Esophagus squamous epithelium (tissue), 5 donors: ENCODE measurements around the gene PSMB5. TPM values are rescaled to one million over a fixed set of nuclear protein-coding genes. Genes with fewer than 3 reads are reported as not detected.

ENCODE experiments used
- DNase-seq: peaks from one replicate; lab custom pipeline; 2025; lab: John Stamatoyannopoulos, UW
- H3K27ac ChIP-seq, 4 donors: fragments of 200-600 bp; sonication (generic); one replicate each; pipeline ENCODE4 v1.5.1; 2016 to 2019; ENCODE audit warnings: mild to moderate bottlenecking in 1 of 4
- H3K27me3 ChIP-seq, 4 donors: fragments of 200-600 bp; sonication (generic); 1 replicate in 3 of 4; 2 replicates in 1 of 4; pipeline versions ENCODE4 v1.5.1 to v1.6.0; 2017 to 2021; ENCODE audit warnings: antibody characterized with exemption in 1 of 4
- H3K36me3 ChIP-seq, 3 donors: fragments of 200-600 bp; sonication (generic); one replicate each; pipeline ENCODE4 v1.5.1; 2016 to 2019
- H3K4me1 ChIP-seq, 3 donors: fragments of 200-600 bp; sonication (generic); one replicate each; pipeline ENCODE4 v1.5.1; 2017 to 2019
- H3K4me3 ChIP-seq, 4 donors: fragments of 200-600 bp; sonication (generic); 1 replicate in 3 of 4; 2 replicates in 1 of 4; pipeline ENCODE4 v1.5.1; 2016 to 2019; ENCODE audit warnings: mild to moderate bottlenecking in 2 of 4, moderate library complexity in 1 of 4
- H3K9me3 ChIP-seq, 3 donors: fragments of 200-600 bp; sonication (generic); one replicate each; pipeline ENCODE4 v1.5.1; 2016 to 2019
- POLR2A ChIP-seq, 4 donors: fragments of 450-650 bp; IDR thresholded peaks; one replicate each; pipeline ENCODE4 v1.6.1; 2017; ENCODE audit warnings: antibody characterized with exemption in 4 of 4, mild to moderate bottlenecking in 4 of 4, moderate library complexity in 3 of 4
- WGBS, 2 donors: methylation state at CpG; one replicate each; pipeline ENCODE4 v1.1.5; 2018; 5-methylcytosine and 5-hydroxymethylcytosine counted together
- intact Hi-C: fragments of 100-400 bp; cut with DNase I; formaldehyde crosslinking; loops from one replicate; pipeline ENCODE4 v1.15.0; 2022
- total RNA-seq, 4 donors: library from RNA; depleted of rRNA; stranded (reverse); fragments of >200 nt; gene quantifications; one replicate each; pipeline ENCODE4 v1.1.0, GENCODE V29; 2016
- TF ChIP-seq, protein P1 (sequence below), 6 experiments: fragments of 450-650 bp in 4 of 6; fragments of 200-600 bp in 2 of 6; sonication (generic) in 2 of 6; IDR thresholded peaks; one replicate each; pipeline ENCODE4 v1.5.1; 2016 to 2019; ENCODE audit warnings: antibody characterized with exemption in 6 of 6, mild to moderate bottlenecking in 4 of 6, moderate library complexity in 4 of 6
- donor health status: DM: yes; HTN: yes; CAD: no.

PSMB5 gene
- total RNA-seq, 4 donors from 2014 or later = 140 to 185 (median 153) TPM

DNA sequence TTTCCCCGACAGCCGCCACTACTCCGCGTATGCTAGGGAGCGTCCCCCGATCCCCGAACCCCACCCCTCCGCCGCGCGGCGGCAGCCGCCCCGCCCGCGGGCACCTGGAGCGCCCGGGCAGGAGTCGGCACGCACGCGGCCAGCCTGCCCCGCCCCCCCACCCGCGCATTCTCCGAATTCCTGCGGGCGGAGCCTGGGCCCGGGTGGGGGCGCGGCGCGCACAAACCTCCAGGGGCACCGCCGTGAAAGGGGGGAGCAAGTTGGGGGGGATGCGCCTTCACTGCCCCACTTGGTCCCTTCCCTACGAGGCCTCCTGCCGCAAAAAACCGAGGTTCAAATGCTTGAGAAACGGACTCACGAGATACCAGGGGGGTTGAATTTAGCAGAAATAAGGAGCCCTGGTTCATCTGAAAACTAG, 54.0 kb downstream of the PSMB5 start:
- H3K4me1 ChIP-seq = peaks cover 23 to 83% (median 27%) of the 10 kb centered on the region in 3 donors
- no peaks in the 10 kb centered on the region for H3K9me3 ChIP-seq
- TF ChIP-seq, protein P1, sequence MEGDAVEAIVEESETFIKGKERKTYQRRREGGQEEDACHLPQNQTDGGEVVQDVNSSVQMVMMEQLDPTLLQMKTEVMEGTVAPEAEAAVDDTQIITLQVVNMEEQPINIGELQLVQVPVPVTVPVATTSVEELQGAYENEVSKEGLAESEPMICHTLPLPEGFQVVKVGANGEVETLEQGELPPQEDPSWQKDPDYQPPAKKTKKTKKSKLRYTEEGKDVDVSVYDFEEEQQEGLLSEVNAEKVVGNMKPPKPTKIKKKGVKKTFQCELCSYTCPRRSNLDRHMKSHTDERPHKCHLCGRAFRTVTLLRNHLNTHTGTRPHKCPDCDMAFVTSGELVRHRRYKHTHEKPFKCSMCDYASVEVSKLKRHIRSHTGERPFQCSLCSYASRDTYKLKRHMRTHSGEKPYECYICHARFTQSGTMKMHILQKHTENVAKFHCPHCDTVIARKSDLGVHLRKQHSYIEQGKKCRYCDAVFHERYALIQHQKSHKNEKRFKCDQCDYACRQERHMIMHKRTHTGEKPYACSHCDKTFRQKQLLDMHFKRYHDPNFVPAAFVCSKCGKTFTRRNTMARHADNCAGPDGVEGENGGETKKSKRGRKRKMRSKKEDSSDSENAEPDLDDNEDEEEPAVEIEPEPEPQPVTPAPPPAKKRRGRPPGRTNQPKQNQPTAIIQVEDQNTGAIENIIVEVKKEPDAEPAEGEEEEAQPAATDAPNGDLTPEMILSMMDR (IDR thresholded peaks at IDR 0.05) = peak in 1 of 6 experiments; percentile 4
- peak in 1 of 4 donors; percentile 52 for TF ChIP-seq POLR2A (IDR thresholded peaks at IDR 0.05)
- intact Hi-C loops = no loop called here
- 0 to 8% methylated on average over 2 of the region's 41 CpGs for WGBS, 2 donors
- peak overlapping the region; percentile 90 to 95 (median 94) for H3K27ac ChIP-seq
- H3K4me3 ChIP-seq = peak overlapping the region; percentile 80 to 92 (median 86)
- no peak for DNase-seq
- peaks cover 0 to 12% (median 0%) of the 10 kb centered on the region in 3 donors for H3K36me3 ChIP-seq
- peaks cover 0 to 18% (median 0%) of the 10 kb centered on the region in 4 donors for H3K27me3 ChIP-seq

DNA sequence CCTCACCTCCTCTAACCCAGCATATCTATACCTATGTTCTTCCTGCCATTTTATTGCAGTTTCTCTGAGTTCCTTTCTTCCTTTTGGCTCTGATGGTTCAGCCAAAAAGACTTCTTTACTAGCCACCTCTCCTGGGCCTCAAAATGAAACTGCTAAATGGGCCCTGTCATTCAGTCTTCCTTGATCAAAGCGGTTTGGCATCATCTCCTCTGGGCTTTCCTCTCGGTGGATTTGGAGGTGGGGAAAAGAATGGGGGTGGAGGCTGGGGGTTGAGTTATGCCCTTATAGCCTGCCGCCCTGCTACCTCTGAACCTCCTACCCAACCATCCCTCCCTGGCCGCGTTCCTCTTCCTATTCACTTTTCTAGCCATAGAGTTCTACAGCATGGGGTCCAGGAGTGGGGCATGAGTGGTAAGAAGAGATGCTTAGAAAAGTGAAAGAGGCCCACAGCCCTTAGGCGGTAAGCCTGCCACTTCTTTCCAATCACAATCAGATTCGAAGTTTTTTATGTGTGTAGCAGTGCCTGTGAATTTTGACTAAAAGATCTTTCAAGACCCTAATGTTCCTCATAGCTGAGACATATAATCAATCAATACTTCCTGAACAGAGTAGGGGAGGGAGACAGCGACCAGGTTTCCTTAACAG, 54.8 kb downstream of the PSMB5 start:
- H3K4me1 ChIP-seq = peaks cover 23 to 91% (median 27%) of the 10 kb centered on the region in 3 donors
- H3K36me3 ChIP-seq = peaks cover 0 to 20% (median 0%) of the 10 kb centered on the region in 3 donors
- peak overlapping the region; percentile 90 to 95 (median 94) for H3K27ac ChIP-seq
- intact Hi-C loops = loop anchor here (5.0 kb wide), 1 partner anchor 48 kb away; no protein-coding TSS in a partner anchor
- no peak for DNase-seq
- H3K27me3 ChIP-seq = peaks cover 0 to 18% (median 0%) of the 10 kb centered on the region in 4 donors
- 17 to 40% methylated on average over 8 of the region's 8 CpGs for WGBS, 2 donors
- H3K9me3 ChIP-seq = no peaks in the 10 kb centered on the region
- H3K4me3 ChIP-seq = peak overlapping the region; percentile 80 to 92 (median 86)
- TF ChIP-seq, protein P1 (IDR thresholded peaks at IDR 0.05) = no peak
- TF ChIP-seq POLR2A (IDR thresholded peaks at IDR 0.05) = no peak

DNA sequence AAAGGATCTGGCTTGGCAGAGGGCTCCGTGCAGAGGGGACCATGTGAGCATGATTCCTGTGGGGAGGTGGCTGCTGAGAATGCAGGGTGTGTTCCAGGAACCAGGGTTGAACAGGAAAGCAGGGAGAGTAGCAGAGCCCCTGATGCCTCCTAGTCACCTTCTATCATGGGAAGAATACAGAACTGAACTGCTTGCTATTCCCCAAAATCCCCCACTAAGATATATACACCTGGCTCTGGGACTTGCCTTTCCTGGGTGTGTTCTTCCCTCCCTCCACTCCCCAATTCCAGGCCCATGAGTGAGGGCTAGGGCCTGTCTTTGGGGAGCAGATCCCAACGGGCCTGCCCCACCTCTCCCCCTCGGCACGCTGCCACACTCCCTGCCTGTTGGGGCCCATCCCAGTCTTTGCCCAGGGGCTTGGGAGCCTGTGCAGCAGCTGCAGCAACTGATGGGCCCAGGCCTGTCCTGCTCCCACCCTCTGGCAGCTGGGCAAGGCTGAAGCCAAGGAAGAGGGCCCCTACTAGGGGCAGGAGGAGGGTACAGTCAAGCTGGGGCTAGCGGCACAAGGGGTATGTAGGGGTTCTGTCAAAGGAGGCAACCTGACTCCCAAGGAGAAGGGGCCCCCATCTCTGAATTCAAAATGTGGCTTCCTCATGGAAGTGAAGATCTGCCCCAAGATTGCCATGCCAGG, 55.6 kb downstream of the PSMB5 start:
- TF ChIP-seq, protein P1 (IDR thresholded peaks at IDR 0.05) = no peak
- TF ChIP-seq POLR2A (IDR thresholded peaks at IDR 0.05) = peak in 1 of 4 donors; percentile 21
- H3K4me1 ChIP-seq = peaks cover 23 to 98% (median 27%) of the 10 kb centered on the region in 3 donors
- H3K9me3 ChIP-seq = no peaks in the 10 kb centered on the region
- WGBS, 2 donors = 42 to 50% methylated on average over 2 to 3 of the region's 5 CpGs
- H3K27me3 ChIP-seq = peaks cover 0 to 18% (median 0%) of the 10 kb centered on the region in 4 donors
- no peak for DNase-seq
- peak overlapping the region; percentile 80 to 92 (median 86) for H3K4me3 ChIP-seq
- peak overlapping the region; percentile 90 to 95 (median 94) for H3K27ac ChIP-seq
- intact Hi-C loops = loop anchor here (5.0 kb wide), 1 partner anchor 47 kb away; no protein-coding TSS in a partner anchor
- H3K36me3 ChIP-seq = peaks cover 0 to 27% (median 6%) of the 10 kb centered on the region in 3 donors

DNA sequence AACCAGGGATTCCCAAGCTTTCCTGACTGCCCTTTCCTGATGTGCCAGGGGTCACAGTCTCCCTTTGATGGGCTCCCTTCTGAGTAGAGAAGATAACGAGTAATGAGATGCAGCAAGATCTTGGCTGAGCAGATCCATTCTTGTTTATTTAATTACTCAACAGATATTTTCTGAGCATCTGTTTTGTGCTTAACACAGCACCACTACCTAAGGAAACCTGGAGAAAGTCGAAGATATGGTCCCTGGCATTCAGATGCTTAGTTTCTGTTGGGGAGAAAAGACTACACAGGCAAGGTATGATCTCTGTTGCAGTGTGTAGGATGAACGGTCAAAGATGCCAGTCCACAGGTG, 56.2 kb downstream of the PSMB5 start:
- Histone ChIP-seq H3K27ac (peak overlapping the region; percentile 90 to 95 (median 94)), H3K9me3 (no peaks in the 10 kb centered on the region), H3K27me3 (peaks cover 0 to 18% (median 0%) of the 10 kb centered on the region in 4 donors), H3K4me3 (peak overlapping the region in 2 of 4 donors; percentile 83 to 90), H3K4me1 (peaks cover 23 to 97% (median 27%) of the 10 kb centered on the region in 3 donors), H3K36me3 (peaks cover 0 to 30% (median 6%) of the 10 kb centered on the region in 3 donors)
- no peak for DNase-seq
- intact Hi-C loops = loop anchor here (5.0 kb wide), 1 partner anchor 46 kb away; no protein-coding TSS in a partner anchor
- TF ChIP-seq POLR2A (IDR thresholded peaks at IDR 0.05) = no peak
- TF ChIP-seq, protein P1 (IDR thresholded peaks at IDR 0.05) = no peak
- 12 to 30% methylated on average over 3 of the region's 3 CpGs for WGBS, 2 donors
